ENCODE measurements around the gene PUS1. TPM values are rescaled to one million over a fixed set of nuclear protein-coding genes. Genes with fewer than 3 reads are reported as not detected.

Gene PUS1
- total RNA-seq, 5 donors from 2014 or later (not counting 1 experiment from before 2014, with no cell fraction given), result 27.8 to 71.4 (median 66.5) TPM

- Histone ChIP-seq H3K27me3 (replicated peaks in 1 of 2; ENCODE audit: control insufficient read depth in 2 of 2, extremely low read depth in 1 of 2, insufficient read depth in 2 of 2, low read length in 1 of 2) (no peaks in the 10 kb centered on the region), H3K9me3 (no peaks in the 10 kb centered on the region), H3K4me3 (ENCODE audit: control insufficient read depth in 1 of 2, extremely low read depth in 1 of 2, low read length in 1 of 2) (peak overlapping the region; percentile 61 to 69), H3K36me3 (ENCODE audit: control insufficient read depth in 2 of 2, extremely low read depth in 1 of 2, insufficient read depth in 1 of 2, low read length in 1 of 2) (no peaks in the 10 kb centered on the region), H3K4me1 (ENCODE audit: control insufficient read depth in 1 of 2, extremely low read depth in 1 of 2, insufficient read depth in 2 of 2, low read length in 2 of 2) (peaks cover 9 to 24% of the 10 kb centered on the region in 2 experiments), H3K27ac (ENCODE audit: low read length) (no peak overlapping the region)
- POLR2A ChIA-PET, result no interaction called here
- ATAC-seq (replicated peaks in 1 of 4), result peak; percentile 43 to 54 (median 46)
- Mint-ChIP-seq H3K4me3 (peak overlapping the region; percentile 81 to 88 (median 87)), H3K27ac (peak overlapping the region in 1 of 2 donors; percentile 82), H3K9me3 (no peaks in the 10 kb centered on the region), H3K27me3 (no peaks in the 10 kb centered on the region), H3K4me1 (peaks cover 21 to 26% (median 26%) of the 10 kb centered on the region in 3 donors), H3K36me3 (no peaks in the 10 kb centered on the region)
- 12% methylated on average over 39 of the region's 39 CpGs for WGBS (ENCODE audit: insufficient coverage)
- CTCF ChIA-PET, result no interaction called here
- peak in 31 of 35 experiments; percentile 28 to 68 (median 41) for DNase-seq
Measured at GRCh38 chr12:131896080-131896810, 32.8 kb upstream of the PUS1 start.

GRCh38 chr12:131896811-131897270, 32.2 kb upstream of the PUS1 start:
- Histone ChIP-seq H3K27me3 (replicated peaks in 1 of 2; ENCODE audit: control insufficient read depth in 2 of 2, extremely low read depth in 1 of 2, insufficient read depth in 2 of 2, low read length in 1 of 2) (no peaks in the 10 kb centered on the region), H3K4me3 (ENCODE audit: control insufficient read depth in 1 of 2, extremely low read depth in 1 of 2, low read length in 1 of 2) (peak overlapping the region; percentile 61 to 69), H3K4me1 (ENCODE audit: control insufficient read depth in 1 of 2, extremely low read depth in 1 of 2, insufficient read depth in 2 of 2, low read length in 2 of 2) (peaks cover 9 to 30% of the 10 kb centered on the region in 2 experiments), H3K27ac (ENCODE audit: low read length) (no peak overlapping the region), H3K9me3 (no peaks in the 10 kb centered on the region), H3K36me3 (ENCODE audit: control insufficient read depth in 2 of 2, extremely low read depth in 1 of 2, insufficient read depth in 1 of 2, low read length in 1 of 2) (no peaks in the 10 kb centered on the region)
- peak overlapping the region; percentile 81 to 88 (median 87) for H3K4me3 Mint-ChIP-seq
- H3K9me3 Mint-ChIP-seq, result no peaks in the 10 kb centered on the region
- ATAC-seq (replicated peaks in 1 of 4) (no peak), DNase-seq (no peak)
- H3K27me3 Mint-ChIP-seq, result no peaks in the 10 kb centered on the region
- CTCF ChIA-PET, result no interaction called here
- H3K4me1 Mint-ChIP-seq, result peaks cover 21 to 28% (median 28%) of the 10 kb centered on the region in 3 donors
- H3K27ac Mint-ChIP-seq, result no peak overlapping the region
- POLR2A ChIA-PET, result no interaction called here
- 54% methylated on average over 13 of the region's 14 CpGs for WGBS (ENCODE audit: insufficient coverage)
- no peaks in the 10 kb centered on the region for H3K36me3 Mint-ChIP-seq

DNA sequence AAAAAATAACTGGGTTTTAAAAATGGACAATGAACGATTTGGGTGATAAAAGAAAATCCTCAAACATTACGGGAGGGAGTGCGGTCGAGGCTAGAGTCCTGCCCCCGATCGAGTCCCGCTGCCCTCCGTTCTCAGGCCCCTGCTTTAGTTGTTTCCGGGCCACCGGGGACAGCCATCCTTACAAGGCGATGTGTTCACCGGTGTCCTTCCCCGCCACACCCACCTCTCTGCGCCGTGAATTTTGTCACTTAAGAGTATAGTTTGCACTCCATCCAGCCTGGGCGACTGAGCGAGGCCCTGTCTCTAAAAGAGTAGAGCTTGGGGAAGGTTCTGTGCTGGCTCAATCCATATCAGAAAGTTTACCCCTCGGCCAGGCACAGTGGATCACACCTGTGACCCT, 31.8 kb upstream of the PUS1 start:
- H3K36me3 Mint-ChIP-seq, result no peaks in the 10 kb centered on the region
- no peaks in the 10 kb centered on the region for H3K27me3 Mint-ChIP-seq
- CTCF ChIA-PET, result no interaction called here
- peaks cover 21 to 30% (median 28%) of the 10 kb centered on the region in 3 donors for H3K4me1 Mint-ChIP-seq
- DNase-seq (no peak), ATAC-seq (replicated peaks in 1 of 4) (no peak)
- Histone ChIP-seq H3K27ac (ENCODE audit: low read length) (no peak overlapping the region), H3K36me3 (ENCODE audit: control insufficient read depth in 2 of 2, extremely low read depth in 1 of 2, insufficient read depth in 1 of 2, low read length in 1 of 2) (no peaks in the 10 kb centered on the region), H3K4me3 (ENCODE audit: control insufficient read depth in 1 of 2, extremely low read depth in 1 of 2, low read length in 1 of 2) (no peak overlapping the region), H3K27me3 (replicated peaks in 1 of 2; ENCODE audit: control insufficient read depth in 2 of 2, extremely low read depth in 1 of 2, insufficient read depth in 2 of 2, low read length in 1 of 2) (no peaks in the 10 kb centered on the region), H3K4me1 (ENCODE audit: control insufficient read depth in 1 of 2, extremely low read depth in 1 of 2, insufficient read depth in 2 of 2, low read length in 2 of 2) (peaks cover 9 to 34% of the 10 kb centered on the region in 2 experiments), H3K9me3 (no peaks in the 10 kb centered on the region)
- no peaks in the 10 kb centered on the region for H3K9me3 Mint-ChIP-seq
- peak overlapping the region in 1 of 2 donors; percentile 16 for H3K27ac Mint-ChIP-seq
- 94% methylated on average over 12 of the region's 18 CpGs for WGBS (ENCODE audit: insufficient coverage)
- POLR2A ChIA-PET, result no interaction called here
- peak overlapping the region; percentile 81 to 88 (median 87) for H3K4me3 Mint-ChIP-seq

GRCh38 chr12:131897875-131898274, 31.2 kb upstream of the PUS1 start:
- peaks cover 21 to 32% (median 28%) of the 10 kb centered on the region in 3 donors for H3K4me1 Mint-ChIP-seq
- H3K36me3 ChIP-seq (ENCODE audit: control insufficient read depth in 2 of 2, extremely low read depth in 1 of 2, insufficient read depth in 1 of 2, low read length in 1 of 2), result no peaks in the 10 kb centered on the region
- DNase-seq, result no peak
- POLR2A ChIA-PET, result no interaction called here
- no peak overlapping the region for H3K4me3 ChIP-seq (ENCODE audit: control insufficient read depth in 1 of 2, extremely low read depth in 1 of 2, low read length in 1 of 2)
- ATAC-seq (replicated peaks in 1 of 4), result no peak
- H3K27me3 ChIP-seq (replicated peaks in 1 of 2; ENCODE audit: control insufficient read depth in 2 of 2, extremely low read depth in 1 of 2, insufficient read depth in 2 of 2, low read length in 1 of 2), result no peaks in the 10 kb centered on the region
- H3K36me3 Mint-ChIP-seq, result no peaks in the 10 kb centered on the region
- CTCF ChIA-PET, result no interaction called here
- no peak overlapping the region for H3K27ac Mint-ChIP-seq
- no peaks in the 10 kb centered on the region for H3K9me3 Mint-ChIP-seq
- no peak overlapping the region for H3K27ac ChIP-seq (ENCODE audit: low read length)
- no peaks in the 10 kb centered on the region for H3K9me3 ChIP-seq
- no peaks in the 10 kb centered on the region for H3K27me3 Mint-ChIP-seq
- WGBS (ENCODE audit: insufficient coverage), result 85% methylated on average over 7 of the region's 9 CpGs
- peaks cover 9 to 35% of the 10 kb centered on the region in 2 experiments for H3K4me1 ChIP-seq (ENCODE audit: control insufficient read depth in 1 of 2, extremely low read depth in 1 of 2, insufficient read depth in 2 of 2, low read length in 2 of 2)
- H3K4me3 Mint-ChIP-seq, result peak overlapping the region; percentile 9 to 88 (median 47)

DNA sequence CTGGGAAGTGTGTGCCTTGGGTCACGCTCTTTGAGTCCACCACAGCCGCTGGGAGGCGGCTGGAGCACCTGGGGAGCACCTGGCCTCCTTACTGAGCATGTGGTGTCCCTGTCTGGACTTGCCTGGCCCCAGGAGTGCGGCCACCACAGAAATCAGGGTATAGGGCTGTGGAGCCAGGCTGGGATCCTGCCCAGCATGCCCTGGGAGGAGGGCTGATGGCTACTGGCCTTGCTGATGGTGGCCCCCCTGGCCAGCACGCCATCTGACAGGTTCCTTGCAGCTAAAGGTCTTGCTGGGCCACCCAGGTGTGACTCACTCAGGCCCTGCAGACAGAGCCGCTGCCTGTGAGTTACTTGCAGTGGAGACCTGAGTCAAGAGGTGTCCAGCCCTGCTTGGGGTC, 28.7 kb upstream of the PUS1 start:
- Histone ChIP-seq H3K36me3 (ENCODE audit: control insufficient read depth in 2 of 2, extremely low read depth in 1 of 2, insufficient read depth in 1 of 2, low read length in 1 of 2) (no peaks in the 10 kb centered on the region), H3K27ac (ENCODE audit: low read length) (no peak overlapping the region), H3K27me3 (replicated peaks in 1 of 2; ENCODE audit: control insufficient read depth in 2 of 2, extremely low read depth in 1 of 2, insufficient read depth in 2 of 2, low read length in 1 of 2) (no peaks in the 10 kb centered on the region), H3K4me3 (ENCODE audit: control insufficient read depth in 1 of 2, extremely low read depth in 1 of 2, low read length in 1 of 2) (no peak overlapping the region), H3K4me1 (ENCODE audit: control insufficient read depth in 1 of 2, extremely low read depth in 1 of 2, insufficient read depth in 2 of 2, low read length in 2 of 2) (peaks cover 14 to 50% of the 10 kb centered on the region in 2 experiments), H3K9me3 (no peaks in the 10 kb centered on the region)
- 97% methylated on average over 5 of the region's 6 CpGs for WGBS (ENCODE audit: insufficient coverage)
- peaks cover 25 to 46% (median 41%) of the 10 kb centered on the region in 3 donors for H3K4me1 Mint-ChIP-seq
- no peak overlapping the region for H3K4me3 Mint-ChIP-seq
- no peaks in the 10 kb centered on the region for H3K36me3 Mint-ChIP-seq
- DNase-seq (no peak), ATAC-seq (replicated peaks in 1 of 4) (no peak)
- H3K27me3 Mint-ChIP-seq, result no peaks in the 10 kb centered on the region
- H3K9me3 Mint-ChIP-seq, result no peaks in the 10 kb centered on the region
- H3K27ac Mint-ChIP-seq, result no peak overlapping the region
- ChIA-PET CTCF (no interaction called here), POLR2A (no interaction called here)

DNA sequence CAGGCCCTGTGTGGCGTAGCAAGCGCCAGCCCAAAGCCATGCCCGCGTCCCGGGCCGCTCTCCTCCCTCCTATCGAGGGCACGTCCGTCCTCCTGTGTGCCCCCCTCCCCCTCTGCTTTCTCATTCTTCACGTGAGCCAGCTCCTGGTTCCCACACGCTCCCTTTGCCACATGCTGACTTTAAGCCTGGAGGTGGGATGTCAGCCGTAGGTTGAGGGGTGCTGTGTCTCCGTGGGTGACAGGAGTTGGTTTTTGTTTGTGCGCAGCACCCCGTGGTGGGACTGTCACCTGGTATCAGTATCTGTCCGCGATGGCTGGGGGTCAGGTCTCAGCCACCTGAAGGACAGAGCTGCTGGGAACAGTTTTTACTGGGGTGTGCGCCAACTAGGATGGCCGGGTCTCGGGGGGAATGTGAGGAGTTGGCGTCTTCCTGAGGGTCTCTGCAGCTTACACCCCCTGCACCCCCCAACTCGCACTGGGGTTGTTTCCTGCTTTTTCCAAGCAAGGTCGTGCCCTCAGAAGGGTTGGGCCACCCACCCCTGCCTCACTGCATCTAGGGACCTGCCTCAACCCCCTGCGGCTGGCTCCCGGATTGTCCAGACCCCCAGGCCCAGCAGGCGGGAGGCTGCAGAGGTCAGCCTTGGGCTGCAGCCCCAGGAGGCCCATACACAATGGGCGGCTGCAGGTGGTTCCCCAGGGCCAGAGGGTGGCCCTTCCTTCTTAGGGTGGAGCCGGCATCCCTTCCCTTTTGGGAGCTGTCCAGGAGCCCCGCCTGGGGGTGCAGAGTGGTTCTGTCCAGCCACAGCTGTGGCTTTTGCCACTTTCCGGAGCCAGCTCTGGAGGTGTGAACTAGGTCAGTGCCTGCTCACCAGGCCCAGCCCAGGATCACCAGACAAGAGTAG, 27.4 kb upstream of the PUS1 start:
- Mint-ChIP-seq H3K4me1 (peaks cover 28 to 43% (median 41%) of the 10 kb centered on the region in 3 donors), H3K36me3 (no peaks in the 10 kb centered on the region), H3K27ac (no peak overlapping the region), H3K27me3 (no peaks in the 10 kb centered on the region), H3K4me3 (no peak overlapping the region), H3K9me3 (no peaks in the 10 kb centered on the region)
- H3K27me3 ChIP-seq (replicated peaks in 1 of 2; ENCODE audit: control insufficient read depth in 2 of 2, extremely low read depth in 1 of 2, insufficient read depth in 2 of 2, low read length in 1 of 2), result no peaks in the 10 kb centered on the region
- peaks cover 8 to 43% of the 10 kb centered on the region in 2 experiments for H3K4me1 ChIP-seq (ENCODE audit: control insufficient read depth in 1 of 2, extremely low read depth in 1 of 2, insufficient read depth in 2 of 2, low read length in 2 of 2)
- CTCF ChIA-PET, result no interaction called here
- no peak overlapping the region for H3K27ac ChIP-seq (ENCODE audit: low read length)
- H3K4me3 ChIP-seq (ENCODE audit: control insufficient read depth in 1 of 2, extremely low read depth in 1 of 2, low read length in 1 of 2), result no peak overlapping the region
- DNase-seq (no peak), ATAC-seq (replicated peaks in 1 of 4) (no peak)
- no peaks in the 10 kb centered on the region for H3K9me3 ChIP-seq
- WGBS (ENCODE audit: insufficient coverage), result 90% methylated on average over 11 of the region's 30 CpGs
- peaks cover 4% of the 10 kb centered on the region in 2 donors for H3K36me3 ChIP-seq (ENCODE audit: control insufficient read depth in 2 of 2, extremely low read depth in 1 of 2, insufficient read depth in 1 of 2, low read length in 1 of 2)
- POLR2A ChIA-PET, result no interaction called here
